Panc1 (cell line): ENCODE data around the gene BYSL.

Experiments used
- CTCF ChIP-seq: fragments of 450-650 bp; IDR thresholded peaks from 2 replicates; pipeline ENCODE4 v1.5.1; 2017; ENCODE audit warnings: mild to moderate bottlenecking
- POLR2AphosphoS5 ChIP-seq: IDR thresholded peaks from 2 replicates; pipeline ENCODE4 v1.6.1; 2012; ENCODE audit warnings: mild to moderate bottlenecking, low read depth, low read length, moderate library complexity
- SIN3A ChIP-seq: IDR thresholded peaks from 2 replicates; pipeline ENCODE4 v1.6.1; 2012; ENCODE audit warnings: low read depth, mild to moderate bottlenecking, low read length, moderate library complexity, borderline replicate concordance; ENCODE audit not compliant: insufficient read depth

- no peak for TF ChIP-seq CTCF
- TF ChIP-seq SIN3A = no peak
- no peak for TF ChIP-seq POLR2AphosphoS5
These were observed 43.1 kb upstream of the BYSL start for GRCh38 chr6:41878246-41878645.
